ENCODE results near the gene GID8.
A peak's percentile ranks its signal among the peaks of the same experiment; 100 is the strongest.

Gene GID8

DNA sequence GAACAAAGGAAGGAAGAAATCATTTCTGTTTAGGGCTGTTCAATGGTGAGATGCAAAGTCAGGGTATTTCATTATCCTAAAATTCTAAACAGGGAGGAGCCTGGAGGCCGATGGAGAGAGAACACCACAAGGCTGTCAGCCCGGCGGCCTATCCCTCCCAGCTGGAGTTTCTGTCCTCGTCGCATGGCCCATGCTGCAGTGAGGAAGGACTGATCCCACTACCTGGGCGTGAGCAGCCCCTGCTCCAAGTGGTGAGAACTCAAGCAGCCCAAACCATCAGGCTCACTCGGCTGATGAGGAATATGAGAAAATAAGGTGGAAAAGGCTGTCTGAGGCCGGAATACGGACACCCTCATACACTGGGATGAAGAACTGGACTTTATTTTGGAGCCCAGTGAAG is 42.4 kb upstream of the GID8 start:
- DNase-seq (ENCODE audit: extremely low read depth, insufficient read length), result no peak
- peaks cover 32% of the 10 kb centered on the region for H3K36me3 ChIP-seq (ENCODE audit: control insufficient read depth, insufficient read depth, low read length)
- H3K4me3 ChIP-seq (replicated peaks; ENCODE audit: low read depth, low read length), result no peak overlapping the region
- TF ChIP-seq, protein P1, sequence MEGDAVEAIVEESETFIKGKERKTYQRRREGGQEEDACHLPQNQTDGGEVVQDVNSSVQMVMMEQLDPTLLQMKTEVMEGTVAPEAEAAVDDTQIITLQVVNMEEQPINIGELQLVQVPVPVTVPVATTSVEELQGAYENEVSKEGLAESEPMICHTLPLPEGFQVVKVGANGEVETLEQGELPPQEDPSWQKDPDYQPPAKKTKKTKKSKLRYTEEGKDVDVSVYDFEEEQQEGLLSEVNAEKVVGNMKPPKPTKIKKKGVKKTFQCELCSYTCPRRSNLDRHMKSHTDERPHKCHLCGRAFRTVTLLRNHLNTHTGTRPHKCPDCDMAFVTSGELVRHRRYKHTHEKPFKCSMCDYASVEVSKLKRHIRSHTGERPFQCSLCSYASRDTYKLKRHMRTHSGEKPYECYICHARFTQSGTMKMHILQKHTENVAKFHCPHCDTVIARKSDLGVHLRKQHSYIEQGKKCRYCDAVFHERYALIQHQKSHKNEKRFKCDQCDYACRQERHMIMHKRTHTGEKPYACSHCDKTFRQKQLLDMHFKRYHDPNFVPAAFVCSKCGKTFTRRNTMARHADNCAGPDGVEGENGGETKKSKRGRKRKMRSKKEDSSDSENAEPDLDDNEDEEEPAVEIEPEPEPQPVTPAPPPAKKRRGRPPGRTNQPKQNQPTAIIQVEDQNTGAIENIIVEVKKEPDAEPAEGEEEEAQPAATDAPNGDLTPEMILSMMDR (IDR thresholded peaks at IDR 0.05; ENCODE audit: insufficient read depth, low read length, poor library complexity, severe bottlenecking), result no peak
- H3K27me3 ChIP-seq (replicated peaks; ENCODE audit: control insufficient read depth, insufficient read depth, low read length), result no peaks in the 10 kb centered on the region

DNA sequence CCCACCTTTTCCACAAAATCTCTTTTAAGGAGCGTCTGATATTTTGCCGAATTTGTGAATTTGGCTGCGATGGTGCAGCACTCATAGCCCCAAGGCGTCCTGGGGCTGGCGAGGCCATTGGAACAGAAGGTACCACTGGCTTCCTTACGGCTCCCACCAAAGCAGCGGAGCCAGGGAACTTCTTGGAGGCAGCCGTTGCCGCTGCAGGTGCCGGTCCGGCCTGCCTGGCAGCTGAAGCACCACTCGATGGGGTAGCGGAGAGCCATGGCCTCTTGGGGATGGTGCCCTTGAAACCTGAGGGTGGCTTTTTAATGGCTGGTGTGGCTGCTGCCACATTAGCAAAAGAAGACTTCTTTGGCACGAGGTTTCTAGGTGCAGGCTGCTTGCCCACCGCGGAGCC is 41.4 kb upstream of the GID8 start:
- DNase-seq (ENCODE audit: extremely low read depth, insufficient read length), result no peak
- Histone ChIP-seq H3K4me3 (replicated peaks; ENCODE audit: low read depth, low read length) (no peak overlapping the region), H3K36me3 (ENCODE audit: control insufficient read depth, insufficient read depth, low read length) (peaks cover 29% of the 10 kb centered on the region), H3K27me3 (replicated peaks; ENCODE audit: control insufficient read depth, insufficient read depth, low read length) (no peaks in the 10 kb centered on the region)
- TF ChIP-seq, protein P1 (IDR thresholded peaks at IDR 0.05; ENCODE audit: insufficient read depth, low read length, poor library complexity, severe bottlenecking), result no peak

DNA sequence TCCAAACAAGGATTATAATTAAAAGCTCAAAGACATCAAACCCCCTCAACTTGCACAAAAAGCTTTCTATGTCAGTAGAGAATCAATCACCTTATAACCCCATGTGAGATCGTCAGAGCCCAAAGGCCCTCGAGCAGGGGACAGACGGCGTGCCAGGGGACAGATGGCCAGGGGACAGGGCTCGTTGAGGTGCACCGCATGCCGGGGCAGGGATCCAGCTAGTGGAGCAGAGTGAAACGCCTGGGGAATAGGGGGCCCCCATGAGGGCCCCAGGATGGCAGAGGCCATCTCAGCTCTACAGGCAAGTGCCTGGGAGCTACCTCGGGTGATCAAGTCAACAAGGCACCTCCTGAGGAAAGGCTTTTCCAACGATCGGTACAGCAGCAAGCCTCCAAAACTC is 40.3 kb upstream of the GID8 start:
- no peak overlapping the region for H3K4me3 ChIP-seq (replicated peaks; ENCODE audit: low read depth, low read length)
- H3K27me3 ChIP-seq (replicated peaks; ENCODE audit: control insufficient read depth, insufficient read depth, low read length), result no peaks in the 10 kb centered on the region
- TF ChIP-seq, protein P1 (IDR thresholded peaks at IDR 0.05; ENCODE audit: insufficient read depth, low read length, poor library complexity, severe bottlenecking), result no peak
- peaks cover 25% of the 10 kb centered on the region for H3K36me3 ChIP-seq (ENCODE audit: control insufficient read depth, insufficient read depth, low read length)
- no peak for DNase-seq (ENCODE audit: extremely low read depth, insufficient read length)

DNA sequence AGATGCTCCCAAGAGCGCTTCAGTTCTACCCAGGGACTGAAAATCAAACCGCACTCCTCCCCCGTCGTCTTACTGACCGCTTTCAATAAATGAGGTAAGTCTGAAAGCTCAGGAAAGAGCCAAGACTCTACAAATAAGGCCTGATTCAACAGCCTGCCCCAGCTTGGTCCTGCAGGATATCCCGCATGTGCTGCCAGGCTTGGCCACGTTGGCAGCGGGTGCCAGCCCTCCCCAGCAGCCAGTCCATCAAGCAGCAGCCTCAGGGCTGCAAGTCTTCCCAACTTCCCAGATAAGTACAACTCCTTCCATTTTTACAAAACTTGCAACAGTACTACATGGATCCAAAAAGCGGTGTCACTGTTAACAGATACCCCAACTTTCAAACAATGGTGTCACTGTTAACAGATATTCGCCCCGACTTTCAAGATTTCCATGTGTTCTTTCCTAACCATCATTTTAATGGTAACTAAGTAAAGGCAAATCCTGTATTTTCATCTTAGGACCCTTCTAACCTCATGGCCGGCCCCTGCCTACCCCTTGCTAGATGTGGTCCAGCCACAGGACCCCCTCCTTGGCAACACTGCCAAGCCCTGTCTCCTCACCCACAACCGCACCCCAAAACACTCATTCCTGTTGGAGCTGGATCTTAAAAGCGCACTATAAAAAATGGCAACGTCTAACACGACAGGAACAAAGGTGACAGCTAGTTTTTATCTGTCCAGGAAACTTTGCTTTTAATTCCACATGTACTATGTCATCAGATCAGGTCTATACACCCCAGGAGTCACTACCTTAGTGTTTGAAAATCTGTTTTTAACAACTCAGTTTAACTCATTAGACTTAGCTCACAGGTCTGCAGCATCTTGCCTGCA is 39.6 kb upstream of the GID8 start:
- DNase-seq (ENCODE audit: extremely low read depth, insufficient read length), result no peak
- Histone ChIP-seq H3K4me3 (replicated peaks; ENCODE audit: low read depth, low read length) (no peak overlapping the region), H3K27me3 (replicated peaks; ENCODE audit: control insufficient read depth, insufficient read depth, low read length) (no peaks in the 10 kb centered on the region), H3K36me3 (ENCODE audit: control insufficient read depth, insufficient read depth, low read length) (peaks cover 25% of the 10 kb centered on the region)
- TF ChIP-seq, protein P1 (IDR thresholded peaks at IDR 0.05; ENCODE audit: insufficient read depth, low read length, poor library complexity, severe bottlenecking), result no peak

DNA sequence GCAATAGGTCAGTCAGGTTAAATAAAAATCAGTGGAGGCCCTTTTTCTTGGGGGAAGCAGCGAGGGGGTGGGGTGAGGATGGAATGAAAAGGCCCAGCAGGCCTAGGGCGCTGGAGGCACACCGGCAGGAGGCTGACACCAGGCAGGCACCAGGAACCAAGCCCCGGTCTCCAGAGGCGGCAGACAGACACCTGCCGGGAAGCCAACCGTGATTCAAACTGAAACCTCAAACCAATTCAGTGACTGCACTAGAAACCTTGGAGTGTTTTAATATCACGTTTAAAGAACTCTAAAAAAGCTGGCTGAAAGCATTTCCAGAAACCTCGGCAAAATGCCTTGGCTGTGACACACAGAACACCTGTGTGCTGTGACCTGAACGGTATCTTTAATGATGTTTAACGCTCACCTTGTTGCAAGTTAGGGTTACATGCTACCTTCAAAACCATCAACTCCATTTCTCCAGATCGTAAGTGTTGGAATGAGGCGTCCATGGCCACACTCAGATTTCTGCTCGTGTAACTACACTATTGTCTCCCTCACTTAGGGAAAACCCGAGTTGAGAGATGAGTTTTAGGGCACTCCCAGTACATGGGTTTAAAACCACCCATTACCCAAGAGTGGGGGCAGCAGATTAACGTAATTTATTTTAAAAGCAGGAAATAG is 38.8 kb upstream of the GID8 start:
- H3K27me3 ChIP-seq (replicated peaks; ENCODE audit: control insufficient read depth, insufficient read depth, low read length), result no peaks in the 10 kb centered on the region
- DNase-seq (ENCODE audit: extremely low read depth, insufficient read length), result peak; percentile 42
- TF ChIP-seq, protein P1 (IDR thresholded peaks at IDR 0.05; ENCODE audit: insufficient read depth, low read length, poor library complexity, severe bottlenecking), result no peak
- no peak overlapping the region for H3K4me3 ChIP-seq (replicated peaks; ENCODE audit: low read depth, low read length)
- peaks cover 22% of the 10 kb centered on the region for H3K36me3 ChIP-seq (ENCODE audit: control insufficient read depth, insufficient read depth, low read length)
